ENCODE measurements around the gene CPNE2. TPM values are rescaled to one million over a fixed set of nuclear protein-coding genes. Genes with fewer than 3 reads are reported as not detected.

The CPNE2 gene
- total RNA-seq, 1 donor from 2014 or later: 6.4 TPM

GRCh38 chr16:57192720-57193486, 100.5 kb downstream of the CPNE2 start:
- intact Hi-C loops (cut with micrococcal nuclease): no loop called here
- Mint-ChIP-seq H3K9me3 (no peaks in the 10 kb centered on the region), H3K4me1 (peaks cover 20% of the 10 kb centered on the region), H3K36me3 (ENCODE audit: low read depth) (peaks cover 10% of the 10 kb centered on the region), H3K27ac (no peak overlapping the region), H3K4me3 (no peak overlapping the region), H3K27me3 (no peaks in the 10 kb centered on the region)
- DNase-seq: no peak

GRCh38 chr16:57194512-57194911, 102.1 kb downstream of the CPNE2 start:
- Mint-ChIP-seq H3K27ac (no peak overlapping the region), H3K27me3 (no peaks in the 10 kb centered on the region), H3K4me3 (no peak overlapping the region), H3K9me3 (no peaks in the 10 kb centered on the region), H3K4me1 (peaks cover 14% of the 10 kb centered on the region), H3K36me3 (ENCODE audit: low read depth) (peaks cover 14% of the 10 kb centered on the region)
- no peak for DNase-seq
- intact Hi-C loops (cut with micrococcal nuclease): no loop called here

- intact Hi-C loops (cut with micrococcal nuclease): no loop called here
- peaks cover 11% of the 10 kb centered on the region for H3K4me1 Mint-ChIP-seq
- no peak overlapping the region for H3K4me3 Mint-ChIP-seq
- no peak overlapping the region for H3K27ac Mint-ChIP-seq
- peaks cover 10% of the 10 kb centered on the region for H3K36me3 Mint-ChIP-seq (ENCODE audit: low read depth)
- no peaks in the 10 kb centered on the region for H3K9me3 Mint-ChIP-seq
- H3K27me3 Mint-ChIP-seq: no peaks in the 10 kb centered on the region
- DNase-seq: no peak
Observed at GRCh38 chr16:57196286-57196685, 103.9 kb downstream of the CPNE2 start.

GRCh38 chr16:57196753-57197152, 104.4 kb downstream of the CPNE2 start:
- H3K36me3 Mint-ChIP-seq (ENCODE audit: low read depth): peaks cover 10% of the 10 kb centered on the region
- DNase-seq: no peak
- H3K4me1 Mint-ChIP-seq: peaks cover 11% of the 10 kb centered on the region
- no peaks in the 10 kb centered on the region for H3K9me3 Mint-ChIP-seq
- intact Hi-C loops (cut with micrococcal nuclease): no loop called here
- H3K27ac Mint-ChIP-seq: no peak overlapping the region
- no peak overlapping the region for H3K4me3 Mint-ChIP-seq
- no peaks in the 10 kb centered on the region for H3K27me3 Mint-ChIP-seq

Other genes with a start within 250 kb of the CPNE2 start
- gene SLC12A3, start 227.4 kb upstream of the CPNE2 start, total RNA-seq: not detected in 2 replicates
- gene HERPUD1, start 160.4 kb upstream of the CPNE2 start, total RNA-seq: 155 and 164 TPM in 2 replicates
- gene CETP, start 130.6 kb upstream of the CPNE2 start, total RNA-seq: not detected in 2 replicates
- 208 and 214 TPM in 2 replicates for gene NLRC5, start 103.0 kb upstream of the CPNE2 start, total RNA-seq
- 126 and 130 TPM in 2 replicates for gene PSME3IP1, start 93.5 kb downstream of the CPNE2 start, total RNA-seq
- 33.0 and 36.6 TPM in 2 replicates for gene RSPRY1, start 93.7 kb downstream of the CPNE2 start, total RNA-seq
- gene ARL2BP, start 152.7 kb downstream of the CPNE2 start, total RNA-seq: 24.9 and 26.7 TPM in 2 replicates
- gene PLLP, start 192.1 kb downstream of the CPNE2 start, total RNA-seq: not detected in 2 replicates